Gastrocnemius medialis (tissue), 4 donors: ENCODE data around the gene ZBTB8B. TPM values are rescaled to one million over a fixed set of nuclear protein-coding genes. Genes with fewer than 3 reads are reported as not detected.

ENCODE experiments used
- ATAC-seq, 2 donors: fragments of 150-250 bp; one replicate each; pipeline ENCODE4 v1.9.1; 2016
- DNase-seq, 2 donors: peaks; one replicate each; pipeline ENCODE4 v3.0.0-alpha.2; 2019
- H3K27ac ChIP-seq, 4 donors: fragments of 200-600 bp; sonication (generic); 1 replicate in 1 of 4; 2 replicates in 3 of 4; pipeline ENCODE4 v1.5.1; 2016 to 2018; ENCODE audit warnings: mild to moderate bottlenecking in 2 of 4, moderate library complexity in 1 of 4
- H3K27me3 ChIP-seq, 3 donors: fragments of 200-600 bp; sonication (generic) in 2 of 3; 1 replicate in 1 of 3; 2 replicates in 2 of 3; pipeline versions ENCODE4 v1.5.1 to v1.6.0; 2016 to 2019; ENCODE audit warnings: mild to moderate bottlenecking in 1 of 3, moderate library complexity in 1 of 3
- H3K36me3 ChIP-seq, 2 donors: fragments of 200-600 bp; sonication (generic) in 1 of 2; one replicate each; pipeline ENCODE4 v1.5.1; 2017 to 2018
- H3K4me1 ChIP-seq, 2 donors: fragments of 200-600 bp; sonication (generic) in 1 of 2; one replicate each; pipeline ENCODE4 v1.5.1; 2016 to 2017; ENCODE audit warnings: mild to moderate bottlenecking in 2 of 2
- H3K4me3 ChIP-seq, 4 donors: fragments of 200-600 bp; sonication (generic) in 3 of 4; 1 replicate in 1 of 4; 2 replicates in 3 of 4; pipeline ENCODE4 v1.5.1; 2016 to 2019; ENCODE audit warnings: mild to moderate bottlenecking in 2 of 4
- H3K9me3 ChIP-seq, 3 donors: fragments of 200-600 bp; sonication (generic) in 2 of 3; 1 replicate in 1 of 3; 2 replicates in 2 of 3; pipeline ENCODE4 v1.5.1; 2016 to 2019
- POLR2A ChIP-seq, 2 donors: fragments of 450-650 bp; IDR thresholded peaks; one replicate each; pipeline ENCODE4 v1.6.1; 2017; ENCODE audit warnings: antibody characterized with exemption in 2 of 2, mild to moderate bottlenecking in 2 of 2, moderate library complexity in 2 of 2
- in situ Hi-C, 4 donors: fragments of 200-750 bp; cut with MboI; loops; one replicate each; pipeline versions ENCODE4 v1.15.0 to v1.8.0; 2017; ENCODE audit warnings: low sequenced_read_pairs in 4 of 4
- intact Hi-C: fragments of 100-400 bp; cut with DNase I; formaldehyde crosslinking; loops from one replicate; pipeline ENCODE4 v1.15.1; 2023; ENCODE audit warnings: low total_unique reads
- total RNA-seq, 4 donors: library from RNA; depleted of rRNA; stranded (reverse); fragments of >200 nt; gene quantifications; one replicate each; pipeline versions ENCODE4 v1.1.0 to v1.2.3, GENCODE V29; 2016
- TF ChIP-seq, protein P1 (sequence below), 5 experiments: fragments of 450-650 bp in 3 of 5; fragments of 200-600 bp in 2 of 5; sonication (generic) in 2 of 5; IDR thresholded peaks in 4 of 5; conservative IDR thresholded peaks in 1 of 5; 1 replicate in 4 of 5; 2 replicates in 1 of 5; pipeline ENCODE4 v1.5.1; 2016 to 2019; ENCODE audit warnings: antibody characterized with exemption in 5 of 5, mild to moderate bottlenecking in 3 of 5, moderate library complexity in 3 of 5

Gene ZBTB8B
- total RNA-seq, 4 donors from 2014 or later, result not detected

DNA sequence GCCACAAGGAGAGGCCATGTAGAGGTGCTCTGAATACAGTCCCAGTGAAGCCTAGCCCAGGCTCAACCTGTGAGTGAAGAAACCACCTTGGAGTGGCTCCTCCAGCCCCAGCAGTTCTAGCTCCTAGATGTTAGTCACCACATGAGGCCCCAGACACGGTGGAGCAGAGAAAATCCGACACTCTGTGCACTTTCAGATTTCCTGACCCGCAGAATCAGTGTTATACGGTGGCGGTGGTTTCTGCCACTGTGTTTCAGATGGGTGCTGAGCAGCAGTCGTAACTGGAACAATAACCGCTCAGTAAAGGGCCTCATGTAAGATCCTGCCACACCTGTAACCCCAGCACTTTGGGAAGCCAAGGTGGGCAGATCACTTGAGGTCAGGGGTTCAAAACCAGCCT lies 38.3 kb downstream of the ZBTB8B start:
- Histone ChIP-seq H3K4me3 (no peak overlapping the region), H3K9me3 (no peaks in the 10 kb centered on the region), H3K36me3 (no peaks in the 10 kb centered on the region), H3K27me3 (no peaks in the 10 kb centered on the region), H3K27ac (peak overlapping the region; percentile 89 to 96 (median 92)), H3K4me1 (peaks cover 25 to 27% of the 10 kb centered on the region in 2 donors)
- ATAC-seq (no peak), DNase-seq (no peak)
- in situ Hi-C loops, result no loop called here
- TF ChIP-seq POLR2A (IDR thresholded peaks at IDR 0.05), result no peak
- TF ChIP-seq, protein P1, sequence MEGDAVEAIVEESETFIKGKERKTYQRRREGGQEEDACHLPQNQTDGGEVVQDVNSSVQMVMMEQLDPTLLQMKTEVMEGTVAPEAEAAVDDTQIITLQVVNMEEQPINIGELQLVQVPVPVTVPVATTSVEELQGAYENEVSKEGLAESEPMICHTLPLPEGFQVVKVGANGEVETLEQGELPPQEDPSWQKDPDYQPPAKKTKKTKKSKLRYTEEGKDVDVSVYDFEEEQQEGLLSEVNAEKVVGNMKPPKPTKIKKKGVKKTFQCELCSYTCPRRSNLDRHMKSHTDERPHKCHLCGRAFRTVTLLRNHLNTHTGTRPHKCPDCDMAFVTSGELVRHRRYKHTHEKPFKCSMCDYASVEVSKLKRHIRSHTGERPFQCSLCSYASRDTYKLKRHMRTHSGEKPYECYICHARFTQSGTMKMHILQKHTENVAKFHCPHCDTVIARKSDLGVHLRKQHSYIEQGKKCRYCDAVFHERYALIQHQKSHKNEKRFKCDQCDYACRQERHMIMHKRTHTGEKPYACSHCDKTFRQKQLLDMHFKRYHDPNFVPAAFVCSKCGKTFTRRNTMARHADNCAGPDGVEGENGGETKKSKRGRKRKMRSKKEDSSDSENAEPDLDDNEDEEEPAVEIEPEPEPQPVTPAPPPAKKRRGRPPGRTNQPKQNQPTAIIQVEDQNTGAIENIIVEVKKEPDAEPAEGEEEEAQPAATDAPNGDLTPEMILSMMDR (IDR thresholded peaks at IDR 0.05 in 4 of 5, conservative IDR thresholded peaks at IDR 0.05 in 1 of 5), result no peak
- intact Hi-C loops, result loop anchor here (5.0 kb wide), 2 partner anchors 56 to 199 kb away; partner anchors contain the start of gene SYNC

DNA sequence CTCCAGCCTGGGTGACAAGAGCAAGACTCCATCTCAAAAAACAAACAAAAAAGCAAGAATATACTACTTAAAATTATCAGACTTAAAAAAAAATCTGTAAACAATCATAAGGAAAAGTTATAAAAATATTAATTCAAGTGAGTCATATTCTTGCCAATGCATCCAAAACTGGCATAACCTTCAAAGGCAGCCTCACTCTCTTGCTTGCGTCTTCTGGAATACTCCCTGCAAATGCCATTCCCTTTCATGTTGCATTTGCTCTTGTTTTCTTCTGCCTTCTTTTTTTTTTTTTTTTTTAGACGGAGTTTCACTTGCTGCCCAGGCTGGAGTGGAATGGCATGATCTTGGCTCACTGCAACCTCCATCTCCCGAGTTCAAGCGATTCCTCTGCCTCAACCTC lies 42.1 kb downstream of the ZBTB8B start:
- H3K4me1 ChIP-seq, result peaks cover 15 to 18% of the 10 kb centered on the region in 2 donors
- no peak for TF ChIP-seq POLR2A (IDR thresholded peaks at IDR 0.05)
- TF ChIP-seq, protein P1 (IDR thresholded peaks at IDR 0.05 in 4 of 5, conservative IDR thresholded peaks at IDR 0.05 in 1 of 5), result no peak
- in situ Hi-C loops (no loop called here), intact Hi-C loops (no loop called here)
- H3K4me3 ChIP-seq, result no peak overlapping the region
- H3K36me3 ChIP-seq, result no peaks in the 10 kb centered on the region
- no peak for DNase-seq
- ATAC-seq, result no peak
- H3K27ac ChIP-seq, result no peak overlapping the region
- H3K9me3 ChIP-seq, result no peaks in the 10 kb centered on the region
- no peaks in the 10 kb centered on the region for H3K27me3 ChIP-seq

DNA sequence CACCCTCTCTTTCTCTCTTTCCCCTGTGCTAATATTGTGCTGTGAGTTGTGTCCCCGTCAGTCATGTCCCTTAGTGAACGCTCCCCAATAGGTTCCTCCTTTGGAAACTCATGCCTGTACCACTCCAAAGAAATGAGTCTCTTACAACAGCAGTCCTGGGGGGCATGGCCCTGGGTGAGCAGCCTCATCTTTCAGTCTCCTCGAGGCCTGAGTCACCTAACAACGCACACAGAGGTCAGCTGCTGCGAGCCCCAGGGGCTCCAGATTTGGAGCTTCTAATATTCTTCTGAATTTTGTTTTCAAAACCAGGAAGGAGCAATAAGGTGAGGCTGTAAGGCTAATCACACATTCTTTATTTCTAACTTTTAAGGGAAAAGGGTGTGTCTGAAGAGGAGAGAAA lies 43.9 kb downstream of the ZBTB8B start:
- no peaks in the 10 kb centered on the region for H3K9me3 ChIP-seq
- H3K27ac ChIP-seq, result no peak overlapping the region
- no peaks in the 10 kb centered on the region for H3K27me3 ChIP-seq
- intact Hi-C loops (no loop called here), in situ Hi-C loops (no loop called here)
- peaks cover 0 to 4% of the 10 kb centered on the region in 2 donors for H3K4me1 ChIP-seq
- ATAC-seq (no peak), DNase-seq (no peak)
- TF ChIP-seq POLR2A (IDR thresholded peaks at IDR 0.05), result no peak
- TF ChIP-seq, protein P1 (IDR thresholded peaks at IDR 0.05 in 4 of 5, conservative IDR thresholded peaks at IDR 0.05 in 1 of 5), result no peak
- H3K36me3 ChIP-seq, result no peaks in the 10 kb centered on the region
- H3K4me3 ChIP-seq, result no peak overlapping the region

DNA sequence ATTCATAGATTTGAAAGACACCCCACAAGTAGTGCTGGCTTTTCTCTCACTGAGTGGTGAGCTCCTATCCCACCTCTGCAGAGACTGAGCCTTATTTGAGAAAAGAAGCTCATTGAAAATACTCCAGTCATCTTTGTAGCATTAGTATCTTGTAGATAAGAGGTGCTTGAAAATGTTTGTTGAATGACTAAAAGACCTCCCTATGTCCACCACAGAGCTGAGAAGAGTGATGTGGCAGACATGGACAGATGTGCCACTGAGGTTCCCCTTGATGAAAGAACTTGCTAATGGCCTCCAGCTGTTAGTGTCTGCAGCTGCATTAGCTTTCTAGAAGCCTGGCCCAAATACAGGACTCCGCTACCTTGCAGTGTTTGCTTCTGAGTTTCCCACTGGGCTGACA lies 45.1 kb downstream of the ZBTB8B start:
- intact Hi-C loops, result no loop called here
- DNase-seq, result no peak
- Histone ChIP-seq H3K4me3 (no peak overlapping the region), H3K27ac (no peak overlapping the region), H3K4me1 (no peaks in the 10 kb centered on the region), H3K36me3 (no peaks in the 10 kb centered on the region), H3K27me3 (no peaks in the 10 kb centered on the region), H3K9me3 (no peaks in the 10 kb centered on the region)
- TF ChIP-seq POLR2A (IDR thresholded peaks at IDR 0.05), result no peak
- TF ChIP-seq, protein P1 (IDR thresholded peaks at IDR 0.05 in 4 of 5, conservative IDR thresholded peaks at IDR 0.05 in 1 of 5), result no peak
- ATAC-seq, result no peak
- in situ Hi-C loops, result no loop called here

Other genes starting within 250 kb of the ZBTB8B start
- gene TMEM234, start 242.7 kb upstream of the ZBTB8B start, total RNA-seq, result 1 to 10 TPM; 1.6 to 4.6 (median 4.4) TPM
- 100 to 1,000 TPM; 211 to 294 (median 245) TPM for gene EIF3I, start 242.7 kb upstream of the ZBTB8B start, total RNA-seq
- 1 to 10 TPM; 1.1 to 2.9 (median 2.3) TPM for gene FAM167B, start 217.8 kb upstream of the ZBTB8B start, total RNA-seq
- gene LCK, start 213.8 kb upstream of the ZBTB8B start, total RNA-seq, result 1 to 10 TPM in 1 of 4 donors, under 1 TPM in 1, not detected in 2; 0.66 to 1.6 TPM
- gene HDAC1, start 173.0 kb upstream of the ZBTB8B start, total RNA-seq, result 10 to 100 TPM in 2 of 4 donors, 1 to 10 TPM in 2; 8.7 to 23.8 (median 11.8) TPM
- gene MARCKSL1, start 128.8 kb upstream of the ZBTB8B start, total RNA-seq, result 1 to 10 TPM in 2 of 4 donors, under 1 TPM in 2; 0.75 to 2.6 (median 1.5) TPM
- 10 to 100 TPM in 1 of 4 donors, 1 to 10 TPM in 2, under 1 TPM in 1; 0.81 to 13.4 (median 2.0) TPM for gene FAM229A, start 102.6 kb upstream of the ZBTB8B start, total RNA-seq
- gene TSSK3, start 102.5 kb upstream of the ZBTB8B start, total RNA-seq, result 1 to 10 TPM in 1 of 4 donors, not detected in 3; 1.8 TPM
- 10 to 100 TPM; 53.8 to 77.8 (median 62.1) TPM for gene BSDC1, start 70.6 kb upstream of the ZBTB8B start, total RNA-seq
- 1 to 10 TPM; 2.5 to 5.2 (median 3.9) TPM for gene ZBTB8A, start 74.4 kb downstream of the ZBTB8B start, total RNA-seq
- gene ZBTB8OS, start 185.5 kb downstream of the ZBTB8B start, total RNA-seq, result 10 to 100 TPM; 22.1 to 48.1 (median 27.1) TPM
- 10 to 100 TPM; 50.0 to 92.3 (median 53.0) TPM for gene RBBP4, start 186.1 kb downstream of the ZBTB8B start, total RNA-seq
- gene SYNC, start 237.7 kb downstream of the ZBTB8B start, total RNA-seq, result 100 to 1,000 TPM in 3 of 4 donors, 10 to 100 TPM in 1; 68.3 to 252 (median 158) TPM